H1 (cell line): Measurements from ENCODE around the gene DCTPP1. TPM values are rescaled to one million over a fixed set of nuclear protein-coding genes. Genes with fewer than 3 reads are reported as not detected.

Experiments
- CTCF ChIA-PET: fragments of 300-600 bp; sonication (Branson Sonifier 250); formaldehyde crosslinking; loops from one replicate; lab custom pipeline; 2021; ENCODE audit not compliant: partially characterized antibody; lab: Charles Lee
- POLR2A ChIA-PET: fragments of 300-600 bp; sonication (Branson Sonifier 250); formaldehyde crosslinking; loops from one replicate; lab custom pipeline; 2021; ENCODE audit warnings: inconsistent platforms; ENCODE audit not compliant: partially characterized antibody; lab: Charles Lee
- DNase-seq, 2 experiments: peaks; one replicate each; pipeline versions ENCODE4 v3.0.0 to v3.0.0-alpha.2; 2010 to 2022; ENCODE audit warnings: low spot score in 2 of 2, low read depth in 1 of 2, mixed read lengths in 1 of 2
- FAIRE-seq: peaks from 2 replicates; lab custom pipeline; 2011; peaks lifted over from hg19 to GRCh38; lab: Jason Lieb, UNC
- H2AFZ ChIP-seq: 2 replicates; pipeline ENCODE4 v1.8.1; 2012; ENCODE audit warnings: low read length, inconsistent platforms
- H2AK5ac ChIP-seq: 2 replicates; pipeline ENCODE4 v1.6.1; 2013; ENCODE audit warnings: low read depth, low read length
- H2BK120ac ChIP-seq: replicated peaks from 2 replicates; pipeline ENCODE3; 2013; ENCODE audit warnings: low read depth, low read length, inconsistent platforms
- H2BK12ac ChIP-seq: 2 replicates; pipeline ENCODE4 v1.6.1; 2013; ENCODE audit warnings: low read depth, low read length
- H2BK15ac ChIP-seq: 2 replicates; pipeline ENCODE4 v1.6.1; 2013; ENCODE audit warnings: low read length
- H2BK20ac ChIP-seq: 2 replicates; pipeline ENCODE4 v1.6.1; 2013; ENCODE audit warnings: low read length
- H2BK5ac ChIP-seq: 2 replicates; pipeline ENCODE4 v1.6.1; 2013; ENCODE audit warnings: low read depth, low read length
- H3K14ac ChIP-seq: 2 replicates; pipeline ENCODE4 v1.6.1; 2013; ENCODE audit warnings: inconsistent platforms; ENCODE audit not compliant: insufficient read length
- H3K18ac ChIP-seq: 2 replicates; pipeline ENCODE4 v1.6.1; 2013; ENCODE audit warnings: low read length; ENCODE audit errors: extremely low read depth
- H3K23ac ChIP-seq: 2 replicates; pipeline ENCODE4 v1.6.1; 2013; ENCODE audit warnings: inconsistent platforms; ENCODE audit not compliant: insufficient read length
- H3K23me2 ChIP-seq: 2 replicates; pipeline ENCODE4 v1.6.1; 2013; ENCODE audit warnings: low read depth, low read length
- H3K27ac ChIP-seq: 2 replicates; pipeline ENCODE4 v1.6.1; 2011; ENCODE audit warnings: low read depth, low read length, inconsistent platforms
- H3K27me3 ChIP-seq, 4 experiments: replicated peaks in 1 of 4; 1 replicate in 1 of 4; 2 replicates in 3 of 4; pipeline versions ENCODE4 v1.6.1 to v1.8.1; 2011 to 2013; ENCODE audit warnings: low read length in 3 of 4, mild to moderate bottlenecking in 3 of 4, inconsistent platforms in 2 of 4, mixed read lengths in 2 of 4, moderate library complexity in 1 of 4; ENCODE audit not compliant: control insufficient read depth in 3 of 4, insufficient read depth in 3 of 4; ENCODE audit errors: extremely low read depth in 1 of 4
- H3K36me3 ChIP-seq, 4 experiments: 2 replicates each; pipeline versions ENCODE4 v1.6.1 to v1.8.1; 2011 to 2013; ENCODE audit warnings: mild to moderate bottlenecking in 4 of 4, low read length in 3 of 4, moderate library complexity in 2 of 4, control low read depth in 1 of 4, inconsistent platforms in 1 of 4; ENCODE audit not compliant: insufficient read depth in 4 of 4, control insufficient read depth in 2 of 4
- H3K4ac ChIP-seq: replicated peaks from 2 replicates; pipeline ENCODE3; 2013; ENCODE audit warnings: low read length, low read depth, mixed read lengths, inconsistent platforms; ENCODE audit not compliant: insufficient read length
- H3K4me1 ChIP-seq, 4 experiments: replicated peaks in 1 of 4; 1 replicate in 1 of 4; 2 replicates in 3 of 4; pipeline versions ENCODE4 v1.6.1 to v1.8.1; 2011 to 2013; ENCODE audit warnings: low read length in 3 of 4, inconsistent platforms in 2 of 4, mixed read lengths in 1 of 4; ENCODE audit not compliant: insufficient read depth in 4 of 4, control insufficient read depth in 3 of 4
- H3K4me2 ChIP-seq, 2 experiments: 2 replicates each; pipeline versions ENCODE4 v1.6.1 to v1.8.1; 2011 to 2013; ENCODE audit warnings: low read depth in 2 of 2, low read length in 2 of 2, control low read depth in 1 of 2, inconsistent platforms in 1 of 2, mild to moderate bottlenecking in 1 of 2; ENCODE audit not compliant: insufficient read depth in 1 of 2
- H3K4me3 ChIP-seq, 4 experiments: fragments of 200-600, 300-600 bp in 1 of 4; sonication (generic), shearing (Covaris generic), sonication (Bioruptor Twin) in 1 of 4; 2 replicates each; pipeline versions ENCODE4 v1.5.1 to v1.8.1; 2011 to 2016; ENCODE audit warnings: low read length in 4 of 4, low read depth in 3 of 4, control low read depth in 2 of 4, inconsistent platforms in 2 of 4, mild to moderate bottlenecking in 2 of 4, mixed read lengths in 1 of 4, moderate library complexity in 1 of 4; ENCODE audit not compliant: insufficient read depth in 2 of 4; ENCODE audit errors: extremely low read depth in 1 of 4
- H3K56ac ChIP-seq: replicated peaks from 2 replicates; pipeline ENCODE3; 2013; ENCODE audit warnings: low read depth, mild to moderate bottlenecking, mixed read lengths, low read length, inconsistent platforms; ENCODE audit not compliant: insufficient read length
- H3K79me1 ChIP-seq: 2 replicates; pipeline ENCODE4 v1.6.1; 2013; ENCODE audit warnings: low read depth, low read length, control low read depth
- H3K79me2 ChIP-seq, 2 experiments: 2 replicates each; pipeline versions ENCODE4 v1.6.1 to v1.8.1; 2012 to 2013; ENCODE audit warnings: low read length in 2 of 2, mild to moderate bottlenecking in 2 of 2, inconsistent platforms in 1 of 2; ENCODE audit not compliant: insufficient read depth in 2 of 2, control insufficient read depth in 1 of 2
- H3K9ac ChIP-seq, 4 experiments: replicated peaks in 1 of 4; 1 replicate in 1 of 4; 2 replicates in 3 of 4; pipeline versions ENCODE4 v1.6.1 to v1.8.1; 2011 to 2013; ENCODE audit warnings: low read depth in 3 of 4, low read length in 3 of 4, control low read depth in 2 of 4, mild to moderate bottlenecking in 2 of 4, moderate library complexity in 2 of 4, inconsistent platforms in 1 of 4; ENCODE audit errors: extremely low read depth in 1 of 4
- H3K9me3 ChIP-seq, 2 experiments: 2 replicates each; pipeline versions ENCODE4 v1.6.1 to v1.8.1; 2012 to 2013; ENCODE audit warnings: mild to moderate bottlenecking in 2 of 2, moderate library complexity in 2 of 2, control low read depth in 1 of 2, inconsistent platforms in 1 of 2, low read depth in 1 of 2, low read length in 1 of 2, mixed read lengths in 1 of 2; ENCODE audit not compliant: insufficient read depth in 2 of 2
- H4K20me1 ChIP-seq, 2 experiments: replicated peaks in 1 of 2; 2 replicates each; pipeline versions ENCODE3 to v1.8.1; 2011 to 2013; ENCODE audit warnings: inconsistent platforms in 2 of 2, low read length in 2 of 2, mild to moderate bottlenecking in 1 of 2; ENCODE audit not compliant: insufficient read depth in 2 of 2, control insufficient read depth in 1 of 2
- H4K5ac ChIP-seq: 2 replicates; pipeline ENCODE4 v1.6.1; 2013; ENCODE audit warnings: low read length, low read depth, mixed read lengths, inconsistent platforms; ENCODE audit not compliant: insufficient read length
- H4K8ac ChIP-seq: 2 replicates; pipeline ENCODE4 v1.8.0; 2013; ENCODE audit warnings: mild to moderate bottlenecking, moderate library complexity, low read length, inconsistent platforms; ENCODE audit not compliant: insufficient read depth; ENCODE audit errors: extremely low read depth
- H4K91ac ChIP-seq: replicated peaks from 2 replicates; pipeline ENCODE3; 2013; ENCODE audit warnings: low read length, mixed read lengths, inconsistent platforms; ENCODE audit not compliant: insufficient read length
- GABPA ChIP-seq: IDR thresholded peaks from 2 replicates; pipeline ENCODE4 v1.6.1; 2011; ENCODE audit warnings: mild to moderate bottlenecking, low read length, moderate library complexity, borderline replicate concordance; ENCODE audit not compliant: insufficient read depth
- KDM1A ChIP-seq: fragments of 200-600, 300-600 bp; sonication (generic); IDR thresholded peaks from 2 replicates; pipeline ENCODE4 v1.7.1; 2016; ENCODE audit warnings: mild to moderate bottlenecking, low read length, borderline replicate concordance
- WGBS, 2 experiments: shearing (Covaris generic) in 1 of 2; methylation state at CpG; one replicate each; pipeline versions ENCODE4 v1.1.6 to v1.1.7; 2013 to 2015; ENCODE audit warnings: low lambda C conversion rate in 2 of 2, mixed read lengths in 2 of 2, inconsistent platforms in 1 of 2, low coverage in 1 of 2, missing lambda C conversion rate in 1 of 2; ENCODE audit not compliant: insufficient replicate concordance in 2 of 2, insufficient coverage in 1 of 2, insufficient read length in 1 of 2; ENCODE audit errors: extremely low coverage in 1 of 2, missing lambda C conversion rate in 1 of 2; 5-methylcytosine and 5-hydroxymethylcytosine counted together
- polyA plus RNA-seq, 7 experiments: library from polyadenylated mRNA; depleted of rRNA in 3 of 7; stranded (reverse) in 5 of 7; unstranded in 2 of 7; fragments of >200 nt in 5 of 7; fragments of 200-250 nt in 2 of 7; gene quantifications; 1 replicate in 5 of 7; 2 replicates in 1 of 7; 4 replicates in 1 of 7; pipeline versions ENCODE4 v1.2.1 to v1.2.3, GENCODE V29; 2011 to 2013; ENCODE audit warnings: missing spikeins in 2 of 7, mixed read lengths in 2 of 7
- total RNA-seq: library from RNA; stranded (reverse); fragmentation: NEBNext Ultra II Directional; extraction: Animal tissue kit (Norgen Biotek cat#: 25700); gene quantifications from 2 replicates; pipeline ENCODE4 v1.2.1, GENCODE V29; 2021
- TF ChIP-seq, protein P1 (sequence below): IDR thresholded peaks from 2 replicates; pipeline ENCODE4 v1.6.1; 2012; ENCODE audit warnings: inconsistent platforms

The DCTPP1 gene
- total and polyA plus RNA-seq, 2 of the 8 experiments (the other 6 are each of a cell fraction or from before 2014, with no cell fraction given), result 94.5 to 103 TPM

DNA sequence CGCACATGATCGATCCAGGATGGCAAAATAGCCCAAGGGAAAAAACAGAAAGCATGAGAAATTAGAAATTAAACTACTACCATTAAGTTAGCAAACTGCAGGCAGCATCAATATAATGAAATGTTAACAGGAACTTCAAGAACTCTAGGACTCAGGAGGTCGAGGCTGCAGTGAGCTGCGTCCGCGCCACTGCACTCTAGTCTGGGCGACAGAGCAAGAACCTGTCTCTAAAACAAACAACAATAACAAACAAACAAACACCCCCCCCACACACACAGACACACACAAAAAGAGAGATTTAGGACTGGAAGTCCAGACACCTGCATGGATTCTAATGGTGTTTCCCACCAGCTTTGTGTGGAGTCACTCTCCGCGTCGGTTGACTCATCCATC is 16.4 kb upstream of the DCTPP1 start:
- Histone ChIP-seq H3K23me2 (peaks cover 6% of the 10 kb centered on the region), H3K18ac (peak overlapping the region; percentile 63), H2BK12ac (no peak overlapping the region), H2BK15ac (0 out of 2 replicates have a peak overlapping the region, but pooled peaks have one; percentile 36), H3K9me3 (no peaks in the 10 kb centered on the region), H4K91ac (peak overlapping the region; percentile 63), H3K14ac (no peak overlapping the region), H4K5ac (peak overlapping the region; percentile 27), H3K79me1 (peaks cover 9% of the 10 kb centered on the region), H3K36me3 (peaks cover 0 to 13% (median 0%) of the 10 kb centered on the region in 4 experiments; a peak in 1 of 8 replicates), H3K4ac (no peak overlapping the region), H2BK20ac (no peak overlapping the region), H4K20me1 (peaks cover 0 to 3% of the 10 kb centered on the region in 2 experiments), H4K8ac (0 out of 2 replicates have a peak overlapping the region, but pooled peaks have one; percentile 74), H3K27me3 (peaks cover 0 to 4% (median 1%) of the 10 kb centered on the region in 4 experiments; a peak in 1 of 7 replicates), H3K79me2 (peaks cover 0 to 12% of the 10 kb centered on the region in 2 experiments; a peak in 1 of 4 replicates), H3K56ac (no peak overlapping the region), H2BK120ac (no peak overlapping the region), H2AFZ (peak overlapping the region; percentile 97), H3K4me1 (peaks cover 0 to 9% (median 6%) of the 10 kb centered on the region in 4 experiments; a peak in 5 of 7 replicates), H3K9ac (peak overlapping the region in 2 of 4 experiments; percentile 10 to 77; a peak in 3 of 7 replicates), H3K4me3 (peak overlapping the region; percentile 71 to 86 (median 78); a peak in 5 of 8 replicates), H3K27ac (no peak overlapping the region), H3K4me2 (peak overlapping the region; percentile 80 to 89), H2BK5ac (no peak overlapping the region), H3K23ac (no peak overlapping the region), H2AK5ac (no peak overlapping the region)
- CTCF ChIA-PET, result interaction anchor here (1.2 to 3.3 kb wide), 2 partner anchors 135 to 169 kb away, joined by 3 to 18 read pairs; no protein-coding TSS in a partner anchor
- DNase-seq, result no peak
- 88% methylated on average over 10 of the region's 10 CpGs; no CpG with 5 or more reads in 1 of the 2 experiments for WGBS, 2 experiments
- TF ChIP-seq KDM1A (no peak), GABPA (no peak)
- TF ChIP-seq, protein P1, sequence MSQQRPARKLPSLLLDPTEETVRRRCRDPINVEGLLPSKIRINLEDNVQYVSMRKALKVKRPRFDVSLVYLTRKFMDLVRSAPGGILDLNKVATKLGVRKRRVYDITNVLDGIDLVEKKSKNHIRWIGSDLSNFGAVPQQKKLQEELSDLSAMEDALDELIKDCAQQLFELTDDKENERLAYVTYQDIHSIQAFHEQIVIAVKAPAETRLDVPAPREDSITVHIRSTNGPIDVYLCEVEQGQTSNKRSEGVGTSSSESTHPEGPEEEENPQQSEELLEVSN, result 0 out of 2 replicates have a peak, but pooled peaks have one; percentile 10
- POLR2A ChIA-PET, result interaction anchor here (1.3 to 1.8 kb wide), 5 partner anchors 89 to 164 kb away, joined by 3 to 10 read pairs (median 6); partner anchors contain the start of genes CD2BP2, ZNF688, ZNF689 and ZNF747
- FAIRE-seq, result no peak
